GM21360 (cell line): ENCODE results near the gene ABI3.
A peak's percentile ranks its signal among the peaks of the same experiment; 100 is the strongest.

Experiments used
- ATAC-seq: cut with Tn5 transposase; IDR thresholded peaks from one replicate; pipeline ENCODE4 v1.9.1; 2021; ENCODE audit warnings: mild to moderate bottlenecking, moderate library complexity; ENCODE audit not compliant: unreplicated experiment

ABI3 gene

DNA sequence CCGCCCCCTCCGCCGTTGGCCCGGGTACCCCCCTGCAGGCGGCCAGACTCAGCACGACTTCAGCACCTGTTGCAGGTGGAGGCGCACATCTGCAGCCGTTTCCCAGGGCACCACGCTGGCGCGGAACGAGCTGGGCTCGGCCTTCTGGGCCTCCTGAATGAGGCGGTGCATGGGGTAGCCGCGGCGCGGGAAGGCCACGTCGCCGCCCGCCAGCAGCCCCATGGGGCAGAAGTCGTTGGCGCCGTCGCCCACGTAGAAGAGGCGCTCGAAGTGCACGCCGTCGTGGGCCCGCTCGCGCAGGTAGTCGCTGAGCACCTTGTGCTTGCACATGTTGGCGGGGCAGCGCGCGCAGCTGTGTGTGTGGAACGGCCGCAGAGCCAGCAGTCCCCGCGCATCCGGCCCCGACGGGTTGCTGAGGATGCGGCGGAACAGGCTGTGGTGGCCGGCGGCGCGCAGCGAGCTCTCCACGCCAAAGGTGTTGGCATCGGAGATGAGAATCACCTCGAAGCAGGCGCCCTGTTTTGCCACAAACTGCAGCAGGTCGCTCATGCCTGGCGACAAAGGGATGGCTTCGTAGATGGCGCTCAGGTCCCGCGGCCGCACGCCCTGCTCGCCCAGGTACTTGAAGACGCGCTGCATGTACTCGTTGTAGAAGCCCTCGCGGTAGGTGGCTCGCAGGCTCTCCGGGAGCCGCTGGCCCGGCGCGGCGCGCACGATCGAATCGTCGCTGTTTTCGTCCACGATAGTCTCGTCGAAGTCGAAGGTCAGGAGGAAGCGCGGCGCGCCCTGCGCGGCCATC, 13.9 kb downstream of the ABI3 start:
- ATAC-seq = no peak

DNA sequence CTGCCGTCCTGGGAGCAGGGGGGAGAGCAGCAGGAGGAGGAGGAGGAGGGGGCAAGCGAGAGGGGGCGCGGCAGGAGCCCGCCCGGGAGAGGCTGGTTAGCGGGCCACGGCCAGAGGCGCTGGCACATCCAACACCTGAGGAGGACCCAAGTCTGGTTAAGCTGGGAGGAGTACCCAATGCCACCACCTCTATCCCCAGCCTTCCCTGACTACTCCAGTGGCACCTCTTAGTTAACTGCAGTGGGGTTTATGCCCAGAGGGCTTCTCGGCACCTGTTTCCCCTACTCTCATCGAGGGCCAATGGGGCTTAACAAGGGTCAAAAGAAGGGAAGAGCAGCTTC, 14.5 kb downstream of the ABI3 start:
- ATAC-seq = no peak

DNA sequence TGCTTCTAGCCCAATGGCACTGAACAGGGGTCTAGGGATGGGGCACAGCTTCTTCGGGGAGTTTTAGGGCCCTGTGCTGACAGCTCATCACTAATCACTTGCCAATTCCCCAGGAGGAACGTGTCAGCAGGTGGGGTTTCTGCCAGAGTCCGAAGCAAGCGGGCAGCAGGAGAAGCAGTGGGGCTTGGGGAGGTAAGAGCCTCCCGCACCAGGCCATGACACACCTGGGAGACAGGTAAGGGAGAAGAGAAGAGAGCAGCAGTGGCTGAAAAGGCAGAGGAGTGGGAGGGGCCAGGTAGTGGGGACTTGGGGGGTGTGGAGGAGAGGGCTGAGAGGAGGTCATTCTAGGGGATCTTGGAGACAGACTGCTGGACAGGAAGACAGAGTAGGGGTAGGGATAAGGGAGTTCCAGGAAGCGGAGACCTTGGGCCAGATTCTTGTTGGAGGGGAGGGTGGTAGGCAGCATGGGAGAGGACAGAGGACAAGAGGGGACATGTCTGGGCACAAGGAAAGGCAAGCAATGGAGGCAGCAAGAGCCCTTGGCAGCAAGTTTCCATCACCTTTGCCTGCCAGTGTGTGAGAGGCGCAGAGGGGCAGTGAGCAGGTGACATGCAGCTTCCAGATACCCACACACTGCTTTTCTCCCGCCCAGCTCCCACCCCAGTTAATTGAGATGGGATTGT, 15.2 kb downstream of the ABI3 start:
- no peak for ATAC-seq

DNA sequence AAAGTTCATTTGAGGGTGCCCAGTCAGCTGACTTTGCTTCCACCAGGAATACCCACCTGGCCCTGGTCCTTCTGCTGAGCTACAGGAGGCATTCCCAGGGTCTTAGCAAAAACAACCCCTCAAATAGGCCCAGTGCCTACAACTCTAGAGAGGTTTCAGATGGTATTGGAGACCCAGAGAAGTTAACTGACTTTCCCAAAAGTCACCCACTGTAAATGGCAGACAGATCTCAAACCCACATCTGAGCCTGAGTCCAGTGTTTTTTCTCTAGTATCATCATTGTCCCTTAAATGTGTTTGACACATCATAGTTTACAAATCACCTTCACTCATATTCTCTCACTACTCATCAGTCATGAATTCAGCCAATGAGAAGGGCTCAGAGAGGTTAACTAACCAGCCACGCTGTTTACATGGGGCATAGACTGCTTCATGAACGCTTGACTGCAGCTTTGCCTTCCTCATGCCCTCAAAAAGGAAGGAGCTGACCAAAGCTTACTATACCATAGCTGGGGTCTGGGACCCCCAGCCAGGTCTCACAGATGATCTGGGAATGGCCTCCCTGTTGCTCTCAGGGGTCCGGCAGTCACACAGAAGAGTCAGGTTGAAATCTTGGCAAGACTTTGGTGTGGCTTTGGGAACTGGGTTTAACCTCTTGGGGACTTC, 16.4 kb downstream of the ABI3 start:
- no peak for ATAC-seq

DNA sequence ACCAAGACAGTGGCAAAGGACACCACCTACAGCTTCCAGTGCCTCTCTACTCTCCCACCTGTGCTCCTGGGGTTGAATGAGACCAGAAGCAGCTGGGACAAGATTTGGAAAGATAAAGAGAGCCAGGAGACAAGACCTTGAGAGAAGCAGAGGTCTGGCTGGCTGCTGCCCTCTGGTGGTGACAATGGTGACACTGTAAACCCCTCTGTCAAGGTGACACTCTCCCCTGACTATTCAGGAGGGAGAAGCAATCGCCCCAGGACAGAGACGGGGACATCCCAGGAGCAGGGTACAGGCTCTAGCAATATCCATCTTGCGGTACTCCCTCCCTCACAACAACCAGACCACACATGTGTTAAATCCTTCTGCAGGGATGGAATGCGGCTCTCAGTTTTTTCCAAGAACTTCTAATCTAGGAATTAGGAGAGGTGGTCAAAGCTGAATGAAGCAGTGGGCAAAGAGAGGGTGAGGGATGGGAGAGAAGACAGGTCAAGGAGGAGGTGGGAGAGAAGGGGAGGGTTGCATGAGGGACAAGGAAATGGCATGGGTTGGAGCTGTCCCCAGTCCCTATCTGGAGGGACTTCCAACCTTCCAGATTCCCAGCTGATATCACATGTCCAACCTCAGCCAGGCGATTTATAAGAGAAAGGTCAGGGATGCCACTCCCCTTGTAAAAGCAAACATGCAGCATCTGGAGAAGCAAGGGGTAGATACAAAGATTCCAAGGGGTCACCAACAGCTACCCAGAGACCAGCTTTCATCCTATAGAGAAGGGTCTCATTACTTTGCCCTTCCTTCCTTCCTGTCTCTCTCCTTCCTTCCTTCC, 17.1 kb downstream of the ABI3 start:
- ATAC-seq = no peak

DNA sequence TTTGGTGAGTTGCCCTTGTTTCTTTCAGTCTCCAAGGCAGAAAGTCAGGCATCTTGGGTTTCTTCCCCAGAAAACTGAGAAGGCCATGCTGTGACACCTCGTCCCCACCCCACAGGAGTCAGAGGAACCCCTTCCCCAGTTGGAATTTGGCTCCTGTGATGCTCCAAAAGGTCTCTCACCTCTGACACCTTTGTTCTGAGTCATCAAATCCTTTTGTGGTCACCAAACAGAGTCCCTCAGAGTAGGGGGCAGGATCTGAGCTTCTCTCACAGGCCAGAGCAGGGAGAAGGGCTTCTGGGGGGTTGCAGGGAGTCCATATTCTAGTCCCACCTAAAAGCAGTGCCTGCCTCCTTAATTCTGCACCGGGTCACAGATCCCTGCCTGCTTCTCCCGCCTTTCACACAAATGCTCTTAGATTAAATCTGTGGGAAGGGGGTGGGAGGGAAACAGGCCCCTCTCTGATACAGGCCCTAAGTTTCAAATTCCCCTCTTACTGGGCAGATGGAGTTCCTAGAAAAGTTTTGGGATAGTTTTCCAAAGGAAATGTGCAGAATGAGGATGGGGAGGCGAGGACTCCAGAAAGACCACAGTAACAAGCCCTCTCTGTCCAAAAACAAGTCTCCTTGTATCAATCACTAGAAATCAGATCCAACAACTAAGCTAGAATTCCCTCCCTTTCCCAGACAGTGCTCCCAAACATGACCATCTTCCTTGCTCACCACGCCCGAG, 18.7 kb downstream of the ABI3 start:
- no peak for ATAC-seq

GRCh38 chr17:49229805-49230600, 19.5 kb downstream of the ABI3 start:
- no peak for ATAC-seq

- ATAC-seq = peak; percentile 81
These were observed 20.4 kb downstream of the ABI3 start, which contains the start of gene PHOSPHO1 for GRCh38 chr17:49230636-49231562. TSS of gene PHOSPHO1 (minus strand) at chr17:49230787. CDS start at chr17:49226691, 4,096 bp downstream.

DNA sequence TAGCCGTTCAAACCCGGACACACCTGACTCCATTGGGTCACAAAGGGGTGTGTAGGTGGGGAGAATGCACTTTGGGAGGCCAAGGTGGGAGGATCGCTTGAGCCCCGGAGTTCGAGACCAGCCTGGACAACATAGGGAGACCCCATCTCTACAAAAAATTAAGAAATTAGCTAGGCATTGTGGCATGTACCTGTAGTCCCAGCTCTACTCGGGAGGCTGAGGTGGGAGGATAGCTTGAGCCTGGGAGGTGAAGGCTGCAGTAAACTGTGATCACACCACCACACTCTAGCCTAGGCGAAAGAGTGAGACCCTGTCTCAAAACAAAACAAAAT, 21.0 kb downstream of the ABI3 start:
- no peak for ATAC-seq

DNA sequence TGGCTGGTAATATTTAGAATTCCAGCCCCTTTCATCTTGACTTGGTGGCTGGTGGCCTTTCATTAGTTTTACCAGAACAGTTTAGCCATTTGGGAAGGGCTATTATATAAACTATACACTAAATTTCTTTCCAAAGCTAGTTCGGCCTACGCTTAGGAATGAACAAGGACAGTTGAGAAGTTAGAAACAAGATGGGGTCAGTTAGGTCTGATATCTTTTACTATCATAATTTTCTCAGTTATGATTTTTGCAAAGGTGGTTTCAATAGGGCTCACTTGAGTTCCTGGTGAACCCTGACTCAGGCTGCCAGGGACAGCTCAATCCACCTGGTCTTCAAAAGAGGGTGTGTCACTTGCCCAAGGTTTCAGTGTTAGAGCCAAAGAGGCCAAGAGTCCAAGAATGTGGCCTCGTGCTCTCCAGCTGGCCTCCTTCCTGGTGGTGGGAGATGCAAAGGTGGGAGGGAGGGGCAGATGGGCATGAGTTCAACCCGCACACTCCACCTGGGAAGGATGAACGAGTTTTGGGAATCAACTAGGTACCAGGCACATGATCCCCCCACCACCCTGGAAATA, 24.1 kb downstream of the ABI3 start:
- no peak for ATAC-seq

GRCh38 chr17:49235896-49236295, 25.4 kb downstream of the ABI3 start:
- no peak for ATAC-seq

- ATAC-seq = no peak
These were observed 29.5 kb downstream of the ABI3 start for GRCh38 chr17:49239963-49240362.

DNA sequence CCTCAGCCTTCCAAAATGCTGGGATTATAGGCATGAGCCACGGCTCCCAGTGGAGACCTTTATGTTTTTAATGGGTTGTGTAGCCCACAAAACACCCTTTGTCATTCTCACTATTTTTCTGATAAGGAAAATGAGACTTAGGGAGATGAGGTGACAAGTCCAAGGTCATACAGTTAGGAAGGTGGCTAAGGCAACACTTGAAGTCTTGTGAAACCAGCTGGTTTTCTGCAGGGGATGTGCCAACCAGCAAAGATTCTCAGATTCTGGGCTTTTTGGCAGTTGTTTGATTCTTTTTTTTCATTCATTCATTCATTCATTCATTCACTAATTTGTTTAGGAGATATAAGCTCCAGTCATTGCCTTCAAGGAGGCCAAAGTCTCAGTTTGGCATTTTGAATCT, 30.1 kb downstream of the ABI3 start:
- ATAC-seq = no peak

GRCh38 chr17:49241040-49241439, 30.5 kb downstream of the ABI3 start:
- ATAC-seq = no peak

GRCh38 chr17:49241692-49242397, 31.3 kb downstream of the ABI3 start:
- no peak for ATAC-seq

- ATAC-seq = no peak
These were observed 32.3 kb downstream of the ABI3 start for GRCh38 chr17:49242813-49243212.

GRCh38 chr17:49244839-49245238, 34.3 kb downstream of the ABI3 start:
- no peak for ATAC-seq

- no peak for ATAC-seq
These were observed 37.4 kb downstream of the ABI3 start for GRCh38 chr17:49247944-49248343.
